GM21737 (cell line): Measurements from ENCODE around the gene TMEM248.
"Not testable (repeated sequence)": the region's sequence is repeated elsewhere in the genome, so short reads cannot be mapped to it uniquely, and the experiment has no call there.

ENCODE experiments used
- ATAC-seq: cut with Tn5 transposase; IDR thresholded peaks from one replicate; pipeline ENCODE4 v1.9.1; 2021; ENCODE audit warnings: mild to moderate bottlenecking, moderate library complexity; ENCODE audit not compliant: unreplicated experiment

TMEM248 gene

GRCh38 chr7:66948480-66949109 is 27.6 kb downstream of the TMEM248 start:
- ATAC-seq: no peak

GRCh38 chr7:66950311-66950710 is 29.3 kb downstream of the TMEM248 start:
- ATAC-seq: no peak

- no peak for ATAC-seq
Measured at GRCh38 chr7:66950763-66951162, 29.7 kb downstream of the TMEM248 start.

GRCh38 chr7:66952343-66953043 is 31.5 kb downstream of the TMEM248 start:
- ATAC-seq: no peak

GRCh38 chr7:66953044-66953427 is 32.0 kb downstream of the TMEM248 start:
- no peak for ATAC-seq

GRCh38 chr7:66957595-66958290 is 36.7 kb downstream of the TMEM248 start:
- ATAC-seq: no peak

- no peak for ATAC-seq
Measured at GRCh38 chr7:66958538-66959350, 37.7 kb downstream of the TMEM248 start.

- no peak for ATAC-seq
Measured at GRCh38 chr7:66960192-66960591, 39.2 kb downstream of the TMEM248 start.

- ATAC-seq: no peak
Measured at GRCh38 chr7:66961096-66961495, 40.1 kb downstream of the TMEM248 start.

GRCh38 chr7:66964411-66964810 is 43.4 kb downstream of the TMEM248 start:
- ATAC-seq: no peak

GRCh38 chr7:66967029-66967428 is 46.0 kb downstream of the TMEM248 start:
- ATAC-seq: no peak

- ATAC-seq: not testable (repeated sequence)
Measured at GRCh38 chr7:66969001-66969400, 48.0 kb downstream of the TMEM248 start.

- no peak for ATAC-seq
Measured at GRCh38 chr7:66970310-66970709, 49.3 kb downstream of the TMEM248 start.

- no peak for ATAC-seq
Measured at GRCh38 chr7:66974986-66975590, 54.1 kb downstream of the TMEM248 start.

GRCh38 chr7:66978312-66978711 is 57.3 kb downstream of the TMEM248 start:
- ATAC-seq: not testable (repeated sequence)

GRCh38 chr7:66979013-66979412 is 58.0 kb downstream of the TMEM248 start:
- not testable (repeated sequence) for ATAC-seq

- not testable (repeated sequence) for ATAC-seq
Measured at GRCh38 chr7:66980336-66980735, 59.3 kb downstream of the TMEM248 start.

GRCh38 chr7:66989552-66989951 is 68.5 kb downstream of the TMEM248 start:
- not testable (repeated sequence) for ATAC-seq

GRCh38 chr7:66994051-66994450 is 73.0 kb downstream of the TMEM248 start:
- ATAC-seq: not testable (repeated sequence)

GRCh38 chr7:66994691-66995049 is 73.6 kb downstream of the TMEM248 start:
- peak; percentile 28 for ATAC-seq
